ENCODE measurements around the gene SATB1.
A peak's percentile ranks its signal among the peaks of the same experiment; 100 is the strongest.
"Not testable (repeated sequence)": the region's sequence is repeated elsewhere in the genome, so short reads cannot be mapped to it uniquely, and the experiment has no call there.

SATB1 gene

DNA sequence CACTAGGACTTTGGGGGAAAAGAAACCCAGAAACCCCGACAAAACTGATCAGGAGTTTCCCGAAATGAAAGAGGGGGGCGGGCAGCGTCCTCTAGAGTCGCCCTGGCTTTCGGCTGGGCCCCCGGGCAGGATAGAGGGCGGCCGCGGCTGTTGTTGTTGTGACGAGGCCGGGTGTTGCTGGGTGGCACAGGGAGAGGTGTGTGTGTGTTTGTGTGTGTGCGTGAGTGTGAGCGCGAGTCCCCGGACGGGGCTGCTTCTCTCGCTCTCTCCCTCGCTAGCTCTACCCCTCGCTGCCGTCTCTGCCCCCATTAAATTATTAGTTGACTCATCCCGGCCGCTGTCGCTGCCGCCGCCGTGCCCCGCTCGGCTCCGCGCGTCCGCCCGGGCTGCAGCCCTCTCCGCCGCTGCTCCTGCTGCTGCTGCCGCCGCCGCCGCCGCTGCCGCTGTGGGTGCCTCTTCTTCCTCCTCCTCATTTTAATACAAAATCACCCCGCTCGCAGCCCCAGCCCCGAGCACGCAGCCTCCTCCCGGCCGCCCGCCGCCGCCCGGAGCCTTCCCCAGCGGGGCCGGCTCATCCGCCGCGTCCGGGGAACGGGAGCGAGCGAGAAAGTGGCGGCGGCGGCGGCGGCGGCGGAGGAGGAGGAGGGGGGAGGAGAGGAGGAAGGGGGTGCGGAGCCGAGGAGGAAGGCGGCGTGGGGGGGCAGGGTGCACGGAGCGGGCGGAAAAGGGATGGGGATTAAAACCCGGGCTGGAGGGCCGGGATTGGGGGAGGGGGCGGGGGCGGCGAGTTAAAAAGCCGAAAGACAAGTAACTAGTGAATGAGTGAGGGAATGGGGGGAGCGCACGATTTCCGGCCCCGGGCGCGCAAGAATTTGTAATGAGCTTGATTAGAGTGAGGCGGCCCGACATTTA, at the start of gene SATB1:
TSS of gene SATB1 (minus strand) at position 611 of the 912 bp plus-strand sequence. CDS start 4,372 bp downstream, outside the sequence.
- no peak for DNase-seq (ENCODE audit: low read depth, low spot score)

DNA sequence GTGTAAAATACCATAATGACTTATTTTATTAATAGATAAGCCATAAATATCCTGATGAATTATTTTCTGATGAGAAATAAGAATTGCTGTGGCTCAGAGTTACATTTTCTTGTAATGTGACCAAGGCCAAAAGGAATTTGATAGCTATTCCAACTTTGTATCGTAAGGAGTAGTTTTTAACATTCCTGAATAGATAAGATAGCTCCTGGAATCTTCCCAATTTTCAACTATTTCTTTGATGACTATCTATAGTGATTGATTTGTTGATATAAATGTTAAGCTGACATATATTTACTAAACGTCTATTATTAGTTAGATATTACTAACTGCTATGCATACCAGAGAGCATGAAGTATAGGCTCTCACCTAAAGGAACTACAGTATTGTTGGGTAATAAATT, 49.1 kb upstream of the SATB1 start:
- DNase-seq (ENCODE audit: low read depth, low spot score), result no peak

DNA sequence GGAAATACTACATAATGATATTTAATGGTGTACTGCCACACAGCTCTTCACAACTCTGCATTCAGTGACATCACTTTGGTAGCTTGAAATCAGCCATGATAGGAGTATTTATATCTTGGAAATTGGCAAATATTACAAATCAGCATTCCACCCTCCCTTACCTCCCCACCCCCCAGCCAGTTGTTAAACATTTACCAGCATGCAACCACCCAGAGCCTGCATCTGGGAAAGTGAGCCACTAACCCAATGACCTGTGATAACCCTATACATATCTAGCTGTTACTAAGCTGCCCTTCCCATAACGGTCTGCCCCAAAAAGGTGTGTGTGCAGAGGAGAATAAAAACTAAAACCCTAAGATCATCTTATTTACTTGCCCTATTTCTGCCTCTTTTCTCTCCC, 44.6 kb upstream of the SATB1 start:
- no peak for DNase-seq (ENCODE audit: low read depth, low spot score)

DNA sequence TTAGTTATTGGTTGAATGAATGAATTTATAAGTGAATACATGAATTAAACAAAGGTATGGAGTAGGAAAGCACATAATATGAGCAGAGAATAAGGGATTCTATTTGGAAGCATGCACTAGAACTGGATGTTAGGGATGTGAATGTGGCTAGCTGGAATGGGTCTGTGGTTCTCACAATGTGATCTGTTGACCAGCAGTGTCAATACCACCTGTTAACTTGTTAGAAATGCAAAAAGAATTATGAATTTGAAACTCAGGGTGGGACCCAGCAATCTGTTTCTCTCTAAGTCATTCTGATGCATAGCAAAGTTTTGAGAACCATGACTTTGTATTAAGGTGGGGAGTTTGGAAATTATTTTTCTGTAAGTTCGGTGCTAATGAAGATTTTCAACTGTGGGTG, 41.0 kb upstream of the SATB1 start:
- no peak for DNase-seq (ENCODE audit: low read depth, low spot score)

DNA sequence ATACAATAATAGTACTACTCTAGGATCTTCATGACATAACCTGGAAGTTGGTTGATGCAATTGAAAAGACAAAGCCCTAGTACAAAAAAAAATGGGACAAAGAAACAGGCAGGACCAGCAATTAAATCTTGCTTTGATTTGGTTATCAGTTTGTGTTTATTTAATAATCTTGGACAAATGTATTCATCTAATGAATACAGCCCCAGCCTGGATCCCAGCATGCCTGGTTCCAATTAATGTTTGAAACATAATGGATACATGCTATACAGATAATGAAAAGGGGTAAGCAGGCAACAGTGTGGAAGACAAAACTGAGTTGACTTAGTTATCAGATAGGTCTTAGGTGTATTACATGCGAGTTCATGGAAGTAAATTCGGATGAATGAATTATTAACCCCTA, 29.6 kb upstream of the SATB1 start:
- DNase-seq (ENCODE audit: low read depth, low spot score), result no peak

DNA sequence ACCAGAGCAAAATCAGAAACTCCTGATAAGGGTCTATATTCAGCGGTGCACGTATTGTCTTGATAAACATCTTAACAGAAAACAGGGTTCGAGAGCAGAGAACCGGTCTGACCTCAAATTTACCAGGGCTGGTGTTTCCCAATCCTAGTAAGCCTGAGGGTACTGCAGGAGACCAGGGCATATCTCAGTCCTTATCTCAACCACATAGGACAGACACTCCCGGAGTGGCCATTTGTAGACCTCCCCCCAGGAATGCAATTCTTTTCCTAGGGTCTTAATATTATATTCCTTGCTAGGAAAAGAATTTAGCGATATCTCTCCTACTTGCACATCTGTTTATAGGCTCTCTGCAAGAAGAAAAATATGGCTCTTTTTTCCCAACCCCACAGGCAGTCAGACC, 24.5 kb upstream of the SATB1 start:
- not testable (repeated sequence) for DNase-seq (ENCODE audit: low read depth, low spot score)

DNA sequence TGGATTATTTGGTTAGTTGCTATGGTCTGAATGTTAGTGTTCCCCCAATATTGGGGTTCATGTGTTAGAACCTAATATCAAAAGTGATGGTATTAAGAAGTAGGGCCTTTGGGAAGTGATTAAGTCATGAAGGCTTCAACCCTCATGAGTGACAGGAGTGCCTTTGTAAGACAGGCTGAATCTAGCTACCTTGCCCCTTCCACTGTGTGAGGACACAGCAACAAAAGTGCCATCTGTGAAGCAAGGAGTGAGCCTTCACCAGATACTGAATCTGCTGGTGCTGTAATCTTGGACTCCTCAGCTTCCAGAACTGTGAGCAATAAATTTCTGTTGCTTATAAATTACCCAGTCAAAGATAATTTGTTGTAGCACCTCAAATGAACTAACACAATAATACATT, 22.6 kb upstream of the SATB1 start:
- DNase-seq (ENCODE audit: low read depth, low spot score), result no peak

DNA sequence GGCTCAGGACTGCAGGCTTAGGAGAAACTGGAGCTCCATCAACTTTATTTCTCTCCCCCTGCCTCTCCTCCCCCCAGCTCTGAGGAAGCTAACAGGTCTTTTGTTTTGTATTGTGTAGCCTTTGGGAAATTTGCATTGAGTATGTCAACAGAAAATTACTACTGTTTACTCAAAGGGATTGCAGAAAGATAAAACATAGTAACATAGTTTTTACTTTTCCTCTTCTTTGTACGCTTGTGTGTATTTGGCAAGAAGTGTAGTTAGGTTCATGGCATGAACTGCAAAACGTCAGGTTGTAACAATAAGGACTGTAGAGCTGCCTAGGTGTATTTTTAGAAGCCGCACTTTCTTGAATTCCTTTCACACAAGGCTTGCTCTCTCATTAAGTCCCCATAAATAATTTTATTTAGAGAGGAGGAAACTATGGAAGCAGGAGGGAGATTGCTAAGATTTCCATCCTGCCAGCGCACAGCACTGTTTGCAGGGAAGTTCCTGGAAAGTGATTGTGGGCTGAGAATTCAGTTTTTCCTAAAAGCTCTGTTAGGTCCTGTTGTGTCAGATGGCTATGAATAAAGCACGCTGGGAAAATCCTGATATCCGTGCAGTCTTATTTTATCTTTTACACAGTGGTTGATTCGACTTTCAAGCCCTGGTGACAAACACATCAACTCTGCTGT, 21.1 kb upstream of the SATB1 start:
- no peak for DNase-seq (ENCODE audit: low read depth, low spot score)

DNA sequence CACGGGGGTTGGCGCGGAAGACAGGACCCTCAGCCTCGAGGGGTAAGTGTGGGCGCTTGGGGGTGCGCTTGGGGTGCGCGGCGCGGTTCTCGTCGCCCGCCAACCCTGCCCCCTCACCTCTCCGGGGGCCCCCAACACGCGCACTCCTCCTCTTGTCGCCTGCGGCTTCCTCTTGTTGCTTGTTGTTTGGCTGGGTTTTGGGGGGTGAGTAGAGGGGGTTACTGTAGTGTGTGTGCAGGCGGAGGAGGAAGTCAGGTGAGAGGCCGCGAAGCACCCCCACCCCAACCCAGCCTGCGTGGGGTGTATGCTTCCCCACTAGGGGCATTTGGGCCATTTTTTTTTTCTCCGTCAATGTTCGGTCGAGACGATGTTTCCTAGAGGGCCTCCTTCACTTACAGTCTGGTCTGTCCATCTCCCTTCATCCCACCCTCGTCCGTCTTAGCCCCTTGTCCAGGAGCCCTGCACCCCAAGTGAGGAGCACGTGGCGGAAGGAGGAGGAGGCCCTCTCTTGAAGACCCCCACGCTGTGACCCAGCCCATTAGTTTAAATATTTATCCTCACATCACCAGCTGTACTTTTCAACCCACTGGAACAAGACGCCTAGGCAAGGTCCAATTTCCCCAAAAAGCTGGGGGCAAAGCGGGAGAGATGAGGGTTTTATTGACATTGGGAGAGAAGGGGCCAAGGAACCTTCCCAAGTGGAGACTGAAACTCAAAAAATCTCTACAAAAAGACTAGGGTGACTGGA, 20.4 kb upstream of the SATB1 start:
- peak; percentile 37 for DNase-seq (ENCODE audit: low read depth, low spot score)

DNA sequence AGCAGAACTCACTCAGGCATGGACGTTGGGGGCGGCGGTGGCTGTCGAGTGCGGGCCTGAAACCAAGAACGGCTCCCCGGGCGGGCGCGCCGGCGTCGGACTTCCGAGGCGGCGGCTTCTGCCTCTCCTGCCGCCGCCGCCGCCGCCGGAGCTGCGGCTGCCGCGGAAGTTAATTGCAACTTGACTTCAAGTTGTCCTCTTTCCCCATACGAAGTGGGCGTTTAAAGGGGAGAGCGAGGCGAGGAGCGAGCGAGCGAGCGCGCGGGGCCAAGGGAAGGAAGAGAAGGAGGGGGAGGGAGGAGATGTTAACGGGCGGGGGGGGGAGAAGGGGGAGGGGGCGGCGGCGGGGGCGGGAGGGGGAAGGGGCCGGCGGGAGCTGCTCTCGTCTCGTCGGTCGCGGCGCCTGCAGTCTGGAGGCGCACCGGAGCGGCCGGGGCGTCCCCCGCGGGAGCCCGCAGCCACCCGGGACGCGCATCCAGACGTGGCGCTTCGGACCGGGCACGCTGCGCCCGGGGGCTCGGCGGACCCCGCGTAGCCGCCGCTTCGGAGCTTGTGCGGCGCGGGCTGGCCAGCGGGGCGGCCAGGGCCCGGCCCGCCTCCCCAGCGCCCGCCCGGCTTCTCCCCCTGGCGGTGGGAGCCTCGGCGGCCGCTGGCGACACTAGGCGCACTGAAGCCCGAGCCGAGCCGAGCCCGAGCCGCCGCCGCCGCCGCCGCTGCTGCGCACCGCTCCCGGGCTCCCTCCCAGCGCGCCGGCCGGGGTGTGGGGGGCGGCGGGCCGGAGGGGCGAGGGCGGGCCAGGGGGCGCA, 19.7 kb upstream of the SATB1 start:
- peak; percentile 32 for DNase-seq (ENCODE audit: low read depth, low spot score)

DNA sequence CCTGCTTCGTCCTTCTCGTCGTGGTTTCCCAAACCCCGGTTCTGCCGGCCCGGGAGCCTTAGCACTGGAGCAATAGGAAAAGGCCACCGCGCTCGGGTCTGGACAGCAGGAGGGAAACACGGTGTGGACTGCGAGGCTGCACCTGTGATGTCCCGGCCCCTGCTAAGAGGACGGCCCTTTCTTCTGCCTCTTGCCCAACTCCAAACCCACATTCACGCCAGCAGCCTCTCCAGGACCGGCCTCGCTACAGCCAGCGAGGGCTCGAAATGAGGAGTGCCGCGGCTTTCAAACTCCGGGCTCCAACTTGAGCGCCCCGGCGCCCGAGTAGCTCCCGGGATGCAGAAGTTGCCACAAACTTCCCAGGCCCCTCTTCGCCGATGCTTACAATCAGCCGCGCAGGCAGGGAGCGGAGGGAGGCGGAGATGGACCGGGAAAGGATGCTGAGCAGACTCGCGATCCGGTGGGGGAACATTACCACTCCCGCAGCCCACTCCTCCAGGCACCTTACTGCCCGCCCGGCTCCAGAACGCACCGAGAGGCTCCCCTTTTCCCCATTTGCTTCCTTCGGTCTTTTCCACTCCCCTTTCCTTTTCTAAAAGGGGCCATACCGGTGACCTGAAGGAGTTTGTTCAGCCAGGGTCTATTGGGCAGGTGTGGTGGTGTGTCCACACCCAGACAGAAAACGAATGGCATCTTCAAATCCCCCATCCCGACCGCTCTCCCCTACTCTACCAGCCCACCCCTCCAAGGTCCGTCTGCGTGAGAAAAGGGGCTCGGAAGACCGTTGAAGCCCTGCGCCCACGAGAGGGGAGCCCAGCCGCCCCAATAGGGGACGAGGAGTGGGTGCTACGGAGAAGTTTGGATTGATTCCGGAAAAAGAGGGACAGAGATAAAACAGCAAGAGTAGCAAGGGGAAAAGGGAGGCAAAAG, 18.8 kb upstream of the SATB1 start:
- no peak for DNase-seq (ENCODE audit: low read depth, low spot score)

DNA sequence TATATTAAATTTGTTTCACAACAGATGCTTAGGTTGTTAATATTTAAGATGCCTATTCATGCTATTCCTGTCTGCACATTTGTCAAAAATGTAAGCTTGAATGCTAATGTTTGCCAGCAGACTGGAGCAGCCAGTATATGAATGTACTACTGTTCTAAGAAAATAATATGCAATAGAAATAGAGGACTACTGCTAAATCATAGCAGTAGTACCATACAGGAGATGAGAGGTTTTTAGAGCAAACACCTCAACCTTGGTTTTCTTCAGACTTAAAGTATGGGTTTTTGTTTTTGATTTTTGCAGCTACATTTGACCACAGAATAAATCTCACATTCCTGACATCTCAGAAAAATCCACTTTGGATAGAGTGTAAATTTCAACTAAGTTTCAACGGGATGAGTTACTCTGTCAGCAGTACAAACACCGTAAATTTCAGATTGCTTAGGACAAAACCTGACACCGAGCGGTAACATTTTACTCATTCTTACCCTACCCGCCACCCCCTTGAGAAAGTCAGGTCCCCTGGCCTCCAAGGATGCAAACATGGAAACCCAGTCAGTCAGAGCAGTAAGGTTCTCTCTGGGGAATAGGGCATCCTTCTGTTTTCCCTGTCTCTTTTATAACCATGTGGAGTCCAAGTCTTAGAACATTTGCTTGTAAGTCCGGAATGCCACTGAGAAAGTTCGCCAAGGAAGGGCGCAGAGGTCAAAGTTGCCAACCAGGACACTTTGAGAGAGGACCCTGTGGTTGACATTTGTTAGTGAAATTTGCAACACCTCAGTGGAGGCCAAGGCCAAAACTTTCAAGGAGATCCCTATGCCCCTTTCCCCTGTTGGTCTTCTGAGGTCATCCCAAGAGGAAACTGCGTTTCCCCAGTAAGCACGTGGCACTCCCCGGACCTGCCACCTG, 17.9 kb upstream of the SATB1 start:
- DNase-seq (ENCODE audit: low read depth, low spot score), result no peak

DNA sequence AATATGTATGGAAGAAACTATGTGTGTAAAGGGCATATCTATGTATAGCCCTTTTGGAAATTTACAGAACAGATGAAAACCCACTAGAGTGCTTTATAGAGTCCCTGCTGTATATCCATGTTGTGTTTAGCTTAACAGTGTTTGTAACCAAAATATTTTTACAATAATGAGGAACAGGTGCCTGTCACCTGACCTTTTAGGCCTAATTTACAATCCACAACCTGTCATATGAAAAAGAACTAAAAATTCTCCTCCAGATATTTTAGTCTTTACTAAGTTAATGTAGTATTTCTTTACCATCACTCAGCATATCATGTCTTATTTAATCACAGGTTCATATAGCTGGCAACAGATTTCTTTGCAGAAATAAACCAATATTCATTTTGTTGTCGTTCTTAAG, 16.4 kb upstream of the SATB1 start:
- no peak for DNase-seq (ENCODE audit: low read depth, low spot score)

DNA sequence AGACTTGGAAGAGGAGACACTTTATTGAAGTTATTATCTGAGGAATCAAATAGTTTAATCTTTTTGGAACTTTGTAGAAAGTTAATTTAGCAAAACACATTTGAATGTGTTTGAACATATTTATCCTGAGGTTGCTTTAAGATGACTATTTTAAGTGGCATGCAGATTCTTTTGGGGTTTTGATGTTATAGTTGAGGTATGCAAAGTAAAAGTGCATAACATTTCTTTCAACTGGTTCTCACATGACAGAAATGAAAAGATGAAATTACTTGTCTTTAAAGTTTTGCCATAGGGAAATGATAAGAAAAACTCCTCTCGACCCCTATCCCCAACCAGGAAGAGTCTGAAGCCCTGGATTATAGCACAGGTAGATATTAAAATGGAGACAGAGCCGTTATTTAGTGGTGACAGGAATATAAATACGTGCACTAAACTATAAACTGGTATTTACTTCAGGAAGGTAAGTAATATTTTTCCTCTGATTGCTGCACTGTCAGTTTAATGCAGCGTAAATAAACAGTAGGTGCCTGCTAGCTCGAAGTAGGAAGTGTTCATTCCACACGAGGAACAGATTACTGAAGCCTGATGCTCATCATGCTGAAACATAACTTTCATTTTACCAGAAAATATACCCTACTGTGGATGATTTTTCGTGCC, 15.1 kb upstream of the SATB1 start:
- DNase-seq (ENCODE audit: low read depth, low spot score), result no peak

DNA sequence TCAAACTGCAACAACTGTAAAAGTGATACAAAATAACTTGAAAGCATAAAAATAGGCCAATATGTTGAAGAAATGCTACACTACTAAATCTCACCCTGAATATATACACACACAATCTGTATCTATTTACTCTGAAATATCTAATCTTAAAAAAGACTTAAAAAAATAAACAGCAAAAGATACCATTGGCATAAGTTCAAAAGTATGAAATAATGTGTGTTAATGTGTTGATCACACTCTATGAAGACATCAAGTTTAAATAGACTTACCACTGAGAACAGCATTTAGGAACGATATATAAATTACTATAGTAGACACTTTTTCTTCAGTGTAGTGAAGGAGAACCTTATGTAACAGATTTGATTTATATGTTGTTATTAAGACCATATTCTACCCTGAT, 14.1 kb upstream of the SATB1 start:
- DNase-seq (ENCODE audit: low read depth, low spot score), result no peak

DNA sequence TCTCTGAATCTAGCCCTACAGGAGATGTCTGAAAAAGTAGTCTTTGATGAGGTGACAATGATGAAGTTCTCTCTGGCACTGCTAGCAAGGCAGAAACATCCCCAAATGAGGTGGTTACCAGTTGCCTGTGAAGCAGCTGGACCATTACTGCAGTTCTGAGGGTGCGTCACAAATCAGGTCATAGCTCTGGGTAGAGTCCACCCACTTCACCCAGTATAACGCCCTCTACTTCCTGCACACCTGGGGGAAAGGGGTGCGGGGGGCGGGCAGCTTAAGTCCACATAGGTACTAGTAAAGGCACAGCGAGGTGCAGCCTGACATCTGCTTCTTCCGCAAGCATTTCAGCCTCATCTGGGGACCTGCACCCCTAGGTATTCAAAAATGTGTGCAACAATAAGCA, 13.4 kb upstream of the SATB1 start:
- DNase-seq (ENCODE audit: low read depth, low spot score), result no peak

DNA sequence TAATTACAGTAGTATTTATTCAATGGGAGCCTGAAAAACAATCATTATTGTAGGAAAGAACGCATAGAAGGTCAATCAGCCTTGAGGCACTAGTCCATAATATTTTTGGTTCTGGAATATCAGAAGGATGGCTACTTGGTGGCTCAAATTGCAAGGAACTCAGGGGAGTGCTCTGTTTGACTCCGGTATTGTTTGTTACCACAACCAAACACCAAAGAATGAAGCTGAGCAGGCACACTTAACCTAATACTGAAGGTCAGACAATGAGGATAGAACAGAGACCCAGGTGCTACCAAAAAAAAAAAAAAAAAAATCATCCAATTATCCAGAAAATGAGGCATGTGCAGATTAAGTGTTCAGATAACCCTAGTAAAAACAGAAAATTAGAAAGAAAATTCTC, 11.1 kb upstream of the SATB1 start:
- DNase-seq (ENCODE audit: low read depth, low spot score), result no peak

DNA sequence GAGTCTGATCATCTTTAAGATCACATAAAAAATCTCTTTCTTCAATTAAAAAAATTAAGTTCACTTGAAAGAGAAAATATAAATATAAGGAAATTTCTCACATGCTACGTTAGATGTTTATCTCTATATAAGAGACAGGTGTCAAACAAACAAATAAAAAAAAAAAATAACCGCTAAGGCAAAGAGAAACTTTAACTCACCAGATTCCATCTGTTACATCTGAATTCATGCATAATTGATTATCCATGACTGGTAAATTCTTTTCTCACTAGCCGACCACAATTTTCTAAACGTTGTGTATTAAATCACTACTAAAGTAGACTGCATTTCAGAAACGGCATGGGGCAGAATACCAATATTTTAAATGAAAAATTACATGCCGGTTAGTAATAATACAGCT, 9.6 kb upstream of the SATB1 start:
- DNase-seq (ENCODE audit: low read depth, low spot score), result no peak

DNA sequence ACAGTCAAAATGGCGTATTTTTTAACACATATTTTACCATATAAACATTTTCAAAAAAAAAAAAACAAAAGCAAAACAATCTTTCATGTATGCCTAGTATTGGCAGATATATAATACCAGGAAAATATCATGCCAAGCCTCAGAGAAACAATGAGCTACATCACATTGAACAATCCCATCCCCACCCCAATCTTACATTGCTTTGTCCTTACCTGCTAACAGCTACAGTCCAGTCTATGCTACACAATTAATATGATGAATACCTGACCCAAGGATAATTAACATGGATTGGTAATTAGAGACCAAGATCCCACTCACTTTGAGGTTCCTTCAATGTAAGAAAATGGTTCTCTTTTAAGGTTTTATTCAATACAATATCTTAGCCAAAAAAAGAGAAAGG, 7.6 kb upstream of the SATB1 start:
- no peak for DNase-seq (ENCODE audit: low read depth, low spot score)

Measured in activated CD4-positive, CD25-positive, alpha-beta regulatory T cell treated with anti-CD3 and anti-CD28 coated beads, Interleukin-2, amount 50 U/mL, for 16 hours (primary cell).